ENCODE results near the gene NMNAT2. TPM values are rescaled to one million over a fixed set of nuclear protein-coding genes. Genes with fewer than 3 reads are reported as not detected.

NMNAT2 gene
- total RNA-seq, 2 experiments from 2014 or later = not detected

DNA sequence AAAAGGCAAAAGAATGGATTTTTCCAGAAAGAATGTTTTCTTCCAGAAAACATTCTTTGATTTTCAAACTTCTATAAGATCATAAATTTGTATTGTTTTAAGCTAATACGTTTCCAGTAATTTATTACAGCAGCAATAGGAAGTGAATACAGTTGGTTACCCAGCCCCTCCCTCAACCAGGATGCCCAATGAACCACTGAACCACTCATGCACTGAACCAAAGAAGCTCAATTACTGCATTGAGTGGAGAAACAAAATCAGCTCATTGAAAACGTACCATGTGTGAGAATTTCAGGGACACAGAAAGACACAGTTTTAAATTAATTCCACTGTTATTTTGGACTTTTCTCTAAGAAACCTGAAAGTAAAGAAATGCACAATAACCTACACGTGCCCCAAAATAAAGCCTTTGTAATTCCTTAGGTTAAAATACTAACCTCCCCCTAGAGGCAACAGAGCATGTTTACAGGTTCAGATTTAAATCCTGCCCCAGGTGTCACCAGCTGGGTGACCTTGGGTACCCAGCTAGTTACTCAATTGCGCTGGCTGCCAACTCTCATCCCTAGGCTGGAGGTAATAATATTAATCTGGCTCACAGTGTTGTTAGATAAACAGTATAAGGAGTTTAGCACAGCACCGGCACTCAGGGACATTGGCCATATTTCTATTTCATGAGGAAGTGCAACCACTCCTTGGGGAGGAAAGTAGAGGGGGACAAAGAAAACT, 111.7 kb downstream of the NMNAT2 start:
- ChIA-PET POLR2A (interaction anchor here (0.6 to 1.0 kb wide), 3 partner anchors 19 to 625 kb away, joined by 3 to 4 read pairs (median 3); no protein-coding TSS in a partner anchor), CTCF (ENCODE audit: unreplicated experiment) (no interaction called here)
- Histone ChIP-seq H3K27ac (ENCODE audit: low read depth, low read length, poor library complexity, severe bottlenecking) (no peak overlapping the region), H4K20me1 (ENCODE audit: insufficient read depth, low read length) (no peaks in the 10 kb centered on the region), H3K79me2 (ENCODE audit: insufficient read depth, low read depth, low read length) (no peaks in the 10 kb centered on the region), H2AFZ (ENCODE audit: low read length) (peak overlapping the region; percentile 16; the same call in 1 of the 2 replicates), H3K9me3 (ENCODE audit: low read length) (no peaks in the 10 kb centered on the region), H3K4me1 (ENCODE audit: insufficient read depth, low read length, poor library complexity, severe bottlenecking) (peaks cover 4% of the 10 kb centered on the region), H3K36me3 (ENCODE audit: insufficient read depth, low read length) (no peaks in the 10 kb centered on the region), H3K4me2 (ENCODE audit: low read length) (peak overlapping the region; percentile 10; the same call in 1 of the 2 replicates), H3K9me2 (ENCODE audit: insufficient read depth, low read length) (no peaks in the 10 kb centered on the region), H3K4me3 (ENCODE audit: low read depth, low read length, poor library complexity, severe bottlenecking) (no peak overlapping the region)
- TF ChIP-seq, protein P1, sequence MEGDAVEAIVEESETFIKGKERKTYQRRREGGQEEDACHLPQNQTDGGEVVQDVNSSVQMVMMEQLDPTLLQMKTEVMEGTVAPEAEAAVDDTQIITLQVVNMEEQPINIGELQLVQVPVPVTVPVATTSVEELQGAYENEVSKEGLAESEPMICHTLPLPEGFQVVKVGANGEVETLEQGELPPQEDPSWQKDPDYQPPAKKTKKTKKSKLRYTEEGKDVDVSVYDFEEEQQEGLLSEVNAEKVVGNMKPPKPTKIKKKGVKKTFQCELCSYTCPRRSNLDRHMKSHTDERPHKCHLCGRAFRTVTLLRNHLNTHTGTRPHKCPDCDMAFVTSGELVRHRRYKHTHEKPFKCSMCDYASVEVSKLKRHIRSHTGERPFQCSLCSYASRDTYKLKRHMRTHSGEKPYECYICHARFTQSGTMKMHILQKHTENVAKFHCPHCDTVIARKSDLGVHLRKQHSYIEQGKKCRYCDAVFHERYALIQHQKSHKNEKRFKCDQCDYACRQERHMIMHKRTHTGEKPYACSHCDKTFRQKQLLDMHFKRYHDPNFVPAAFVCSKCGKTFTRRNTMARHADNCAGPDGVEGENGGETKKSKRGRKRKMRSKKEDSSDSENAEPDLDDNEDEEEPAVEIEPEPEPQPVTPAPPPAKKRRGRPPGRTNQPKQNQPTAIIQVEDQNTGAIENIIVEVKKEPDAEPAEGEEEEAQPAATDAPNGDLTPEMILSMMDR (conservative IDR thresholded peaks at IDR 0.05; ENCODE audit: low read length) = peak; percentile 77
- no peak for TF ChIP-seq EZH2phosphoT487 (IDR thresholded peaks at IDR 0.05; ENCODE audit: borderline replicate concordance, low read depth, low read length)
- intact Hi-C loops (cut with micrococcal nuclease; ENCODE audit: unreplicated experiment) = no loop called here
- no TSS peak for BruUV-seq (replicated peaks)
- DNase-seq (ENCODE audit: low spot score) = peak; percentile 55

DNA sequence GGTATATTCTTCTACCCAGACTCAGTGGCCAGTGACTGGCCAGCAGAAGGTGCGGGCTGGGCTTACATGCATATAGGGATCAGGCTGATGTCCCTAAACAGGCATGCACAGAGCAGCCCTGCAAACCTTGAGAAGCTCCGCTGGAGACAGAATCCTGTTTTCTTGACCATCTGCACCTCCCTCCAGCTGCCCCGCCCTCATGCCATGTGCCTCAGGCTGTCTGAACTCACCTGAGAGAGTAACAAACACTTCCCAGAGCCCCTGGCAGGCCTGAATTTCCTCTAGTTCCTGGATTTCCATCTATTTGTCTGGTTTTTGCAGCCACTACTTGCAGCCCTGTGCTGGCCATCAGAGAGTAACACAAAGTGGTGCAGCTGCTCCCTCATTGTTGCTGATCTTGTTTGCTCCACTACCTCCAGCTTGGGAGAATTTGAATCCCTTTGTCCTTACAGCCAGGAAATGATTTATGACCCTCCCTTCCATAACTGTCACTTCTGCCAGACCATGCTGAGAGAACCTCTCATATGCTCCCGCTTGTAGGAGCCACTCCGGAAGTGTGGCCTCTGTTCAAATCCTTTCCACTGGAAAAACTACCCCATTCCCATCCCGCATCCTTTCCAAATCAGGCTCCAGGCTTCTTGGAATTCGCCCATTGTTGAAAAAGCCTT, 113.6 kb downstream of the NMNAT2 start:
- CTCF ChIA-PET (ENCODE audit: unreplicated experiment) = no interaction called here
- no peak overlapping the region for H2AFZ ChIP-seq (ENCODE audit: low read length)
- no peaks in the 10 kb centered on the region for H3K79me2 ChIP-seq (ENCODE audit: insufficient read depth, low read depth, low read length)
- no peak overlapping the region for H3K4me2 ChIP-seq (ENCODE audit: low read length)
- H3K9me2 ChIP-seq (ENCODE audit: insufficient read depth, low read length) = no peaks in the 10 kb centered on the region
- no peak overlapping the region for H3K27ac ChIP-seq (ENCODE audit: low read depth, low read length, poor library complexity, severe bottlenecking)
- intact Hi-C loops (cut with micrococcal nuclease; ENCODE audit: unreplicated experiment) = no loop called here
- no peaks in the 10 kb centered on the region for H3K36me3 ChIP-seq (ENCODE audit: insufficient read depth, low read length)
- POLR2A ChIA-PET = interaction anchor here (0.6 to 0.8 kb wide), 3 partner anchors 40 to 329 kb away, joined by 3 read pairs; no protein-coding TSS in a partner anchor
- no TSS peak for BruUV-seq (replicated peaks)
- no peak for DNase-seq (ENCODE audit: low spot score)
- H3K9me3 ChIP-seq (ENCODE audit: low read length) = no peaks in the 10 kb centered on the region
- no peak for TF ChIP-seq EZH2phosphoT487 (IDR thresholded peaks at IDR 0.05; ENCODE audit: borderline replicate concordance, low read depth, low read length)
- TF ChIP-seq, protein P1 (conservative IDR thresholded peaks at IDR 0.05; ENCODE audit: low read length) = no peak
- no peaks in the 10 kb centered on the region for H4K20me1 ChIP-seq (ENCODE audit: insufficient read depth, low read length)
- H3K4me1 ChIP-seq (ENCODE audit: insufficient read depth, low read length, poor library complexity, severe bottlenecking) = peaks cover 4% of the 10 kb centered on the region
- H3K4me3 ChIP-seq (ENCODE audit: low read depth, low read length, poor library complexity, severe bottlenecking) = no peak overlapping the region

DNA sequence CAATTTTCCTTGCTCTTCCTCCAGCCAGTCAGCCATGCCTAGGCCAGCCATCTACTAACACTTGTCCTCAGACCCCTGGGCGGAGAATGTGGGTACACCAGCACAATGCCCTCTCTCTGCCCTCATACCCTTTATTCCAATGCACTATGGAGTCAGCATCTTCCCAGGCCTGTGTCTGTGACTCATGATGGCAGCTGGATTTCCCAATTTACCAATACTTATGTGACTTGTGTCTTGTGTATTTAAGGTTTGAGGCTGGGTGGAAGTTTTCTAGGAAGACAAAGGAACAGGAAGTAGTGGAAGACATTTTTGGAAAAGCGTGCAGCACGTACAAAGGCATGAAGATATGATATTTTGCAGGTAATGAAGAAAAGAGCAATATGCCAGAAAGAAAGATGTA, 114.3 kb downstream of the NMNAT2 start:
- Histone ChIP-seq H3K4me1 (ENCODE audit: insufficient read depth, low read length, poor library complexity, severe bottlenecking) (peaks cover 4% of the 10 kb centered on the region), H2AFZ (ENCODE audit: low read length) (no peak overlapping the region), H3K27ac (ENCODE audit: low read depth, low read length, poor library complexity, severe bottlenecking) (no peak overlapping the region), H4K20me1 (ENCODE audit: insufficient read depth, low read length) (no peaks in the 10 kb centered on the region), H3K9me2 (ENCODE audit: insufficient read depth, low read length) (no peaks in the 10 kb centered on the region), H3K79me2 (ENCODE audit: insufficient read depth, low read depth, low read length) (no peaks in the 10 kb centered on the region), H3K9me3 (ENCODE audit: low read length) (no peaks in the 10 kb centered on the region), H3K4me3 (ENCODE audit: low read depth, low read length, poor library complexity, severe bottlenecking) (no peak overlapping the region), H3K4me2 (ENCODE audit: low read length) (no peak overlapping the region), H3K36me3 (ENCODE audit: insufficient read depth, low read length) (no peaks in the 10 kb centered on the region)
- intact Hi-C loops (cut with micrococcal nuclease; ENCODE audit: unreplicated experiment) = no loop called here
- no TSS peak for BruUV-seq (replicated peaks)
- ChIA-PET POLR2A (no interaction called here), CTCF (ENCODE audit: unreplicated experiment) (no interaction called here)
- no peak for DNase-seq (ENCODE audit: low spot score)
- TF ChIP-seq, protein P1 (conservative IDR thresholded peaks at IDR 0.05; ENCODE audit: low read length) = no peak
- TF ChIP-seq EZH2phosphoT487 (IDR thresholded peaks at IDR 0.05; ENCODE audit: borderline replicate concordance, low read depth, low read length) = no peak

Measured in OCI-LY7 (cell line).